Measurements from ENCODE around the gene MTF1. TPM values are rescaled to one million over a fixed set of nuclear protein-coding genes. Genes with fewer than 3 reads are reported as not detected.
"Not testable (repeated sequence)": the region's sequence is repeated elsewhere in the genome, so short reads cannot be mapped to it uniquely, and the experiment has no call there.

The MTF1 gene
- total and polyA plus RNA-seq, 2 donors (not counting 1 experiment from before 2014, with no cell fraction given), result 4.5 to 8.4 TPM

- Histone ChIP-seq H3K4me2 (ENCODE audit: extremely low read depth, insufficient read depth, low read length) (no peak overlapping the region), H4K20me1 (ENCODE audit: control insufficient read depth, extremely low read depth, insufficient read depth, low read length) (no peaks in the 10 kb centered on the region), H3K27ac (ENCODE audit: insufficient read depth, low read length) (no peak overlapping the region), H3K4me3 (replicated peaks in 1 of 4; ENCODE audit: control extremely low read depth in 1 of 4, insufficient read depth in 1 of 4, low read depth in 3 of 4, low read length in 4 of 4) (no peak overlapping the region), H2AFZ (ENCODE audit: low read length) (no peak overlapping the region), H3K4me1 (ENCODE audit: control insufficient read depth, extremely low read depth, insufficient read depth, low read length) (no peaks in the 10 kb centered on the region), H3K36me3 (ENCODE audit: control insufficient read depth, insufficient read depth, low read length) (no peaks in the 10 kb centered on the region), H3K9ac (ENCODE audit: insufficient read depth, low read length) (no peak overlapping the region), H3K9me3 (ENCODE audit: control insufficient read depth, insufficient read depth, low read depth, low read length) (no peaks in the 10 kb centered on the region), H3K27me3 (ENCODE audit: control insufficient read depth, insufficient read depth, low read length) (no peaks in the 10 kb centered on the region), H3K79me2 (ENCODE audit: control insufficient read depth, insufficient read depth, low read length) (no peaks in the 10 kb centered on the region)
- TF ChIP-seq EZH2 (IDR thresholded peaks at IDR 0.05; ENCODE audit: low read length, missing control alignments), result no peak
- no peak for DNase-seq (ENCODE audit: low read depth in 2 of 2)
Measured at GRCh38 chr1:37901191-37901892, 42.0 kb upstream of the MTF1 start.

DNA sequence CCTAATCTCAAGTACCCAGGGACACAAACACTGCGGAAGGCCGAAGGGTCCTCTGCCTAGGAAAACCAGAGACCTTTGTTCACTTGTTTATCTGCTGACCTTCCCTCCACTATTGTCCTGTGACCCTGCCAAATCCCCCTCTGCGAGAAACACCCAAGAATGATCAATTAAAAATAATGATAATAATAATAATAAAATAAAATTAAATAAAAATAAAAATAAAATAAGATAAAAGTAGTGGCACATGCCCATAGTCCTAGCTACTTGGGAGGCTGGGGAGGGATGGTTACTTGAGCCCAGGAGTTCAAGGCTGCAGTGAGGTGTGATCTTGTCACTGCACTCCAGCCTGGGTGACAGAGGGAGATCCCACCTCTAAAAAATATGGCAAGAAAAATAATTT, 38.2 kb upstream of the MTF1 start:
- H2AFZ ChIP-seq (ENCODE audit: low read length); H3K79me2 ChIP-seq (ENCODE audit: control insufficient read depth, insufficient read depth, low read length); H3K4me2 ChIP-seq (ENCODE audit: extremely low read depth, insufficient read depth, low read length); H3K9ac ChIP-seq (ENCODE audit: insufficient read depth, low read length); H3K36me3 ChIP-seq (ENCODE audit: control insufficient read depth, insufficient read depth, low read length); DNase-seq (ENCODE audit: low read depth in 2 of 2); H3K27me3 ChIP-seq (ENCODE audit: control insufficient read depth, insufficient read depth, low read length); H4K20me1 ChIP-seq (ENCODE audit: control insufficient read depth, extremely low read depth, insufficient read depth, low read length); H3K9me3 ChIP-seq (ENCODE audit: control insufficient read depth, insufficient read depth, low read depth, low read length); H3K4me1 ChIP-seq (ENCODE audit: control insufficient read depth, extremely low read depth, insufficient read depth, low read length); H3K4me3 ChIP-seq (replicated peaks in 1 of 4; ENCODE audit: control extremely low read depth in 1 of 4, insufficient read depth in 1 of 4, low read depth in 3 of 4, low read length in 4 of 4); H3K27ac ChIP-seq (ENCODE audit: insufficient read depth, low read length): not testable (repeated sequence)

- Histone ChIP-seq H4K20me1 (ENCODE audit: control insufficient read depth, extremely low read depth, insufficient read depth, low read length) (no peaks in the 10 kb centered on the region), H3K9ac (ENCODE audit: insufficient read depth, low read length) (no peak overlapping the region), H3K4me3 (replicated peaks in 1 of 4; ENCODE audit: control extremely low read depth in 1 of 4, insufficient read depth in 1 of 4, low read depth in 3 of 4, low read length in 4 of 4) (no peak overlapping the region), H3K27me3 (ENCODE audit: control insufficient read depth, insufficient read depth, low read length) (no peaks in the 10 kb centered on the region), H3K27ac (ENCODE audit: insufficient read depth, low read length) (no peak overlapping the region), H3K4me2 (ENCODE audit: extremely low read depth, insufficient read depth, low read length) (no peak overlapping the region), H3K36me3 (ENCODE audit: control insufficient read depth, insufficient read depth, low read length) (peaks cover 1% of the 10 kb centered on the region), H3K4me1 (ENCODE audit: control insufficient read depth, extremely low read depth, insufficient read depth, low read length) (no peaks in the 10 kb centered on the region), H3K9me3 (ENCODE audit: control insufficient read depth, insufficient read depth, low read depth, low read length) (no peaks in the 10 kb centered on the region), H3K79me2 (ENCODE audit: control insufficient read depth, insufficient read depth, low read length) (no peaks in the 10 kb centered on the region), H2AFZ (ENCODE audit: low read length) (no peak overlapping the region)
- no peak for DNase-seq (ENCODE audit: low read depth in 2 of 2)
- TF ChIP-seq CTCF (conservative IDR thresholded peaks at IDR 0.05 in 1 of 2, IDR thresholded peaks at IDR 0.05 in 1 of 2; ENCODE audit: low read depth in 1 of 2, low read length in 2 of 2), result no peak
- TF ChIP-seq EZH2 (IDR thresholded peaks at IDR 0.05; ENCODE audit: low read length, missing control alignments), result no peak
Measured at GRCh38 chr1:37893673-37894072, 34.3 kb upstream of the MTF1 start.

All from fibroblast of lung (primary cell).